ENCODE measurements around the gene PMCH. TPM values are rescaled to one million over a fixed set of nuclear protein-coding genes. Genes with fewer than 3 reads are reported as not detected.
"Not testable (repeated sequence)": the region's sequence is repeated elsewhere in the genome, so short reads cannot be mapped to it uniquely, and the experiment has no call there.

The PMCH gene
- total RNA-seq, 1 donor from 2014 or later: not detected

DNA sequence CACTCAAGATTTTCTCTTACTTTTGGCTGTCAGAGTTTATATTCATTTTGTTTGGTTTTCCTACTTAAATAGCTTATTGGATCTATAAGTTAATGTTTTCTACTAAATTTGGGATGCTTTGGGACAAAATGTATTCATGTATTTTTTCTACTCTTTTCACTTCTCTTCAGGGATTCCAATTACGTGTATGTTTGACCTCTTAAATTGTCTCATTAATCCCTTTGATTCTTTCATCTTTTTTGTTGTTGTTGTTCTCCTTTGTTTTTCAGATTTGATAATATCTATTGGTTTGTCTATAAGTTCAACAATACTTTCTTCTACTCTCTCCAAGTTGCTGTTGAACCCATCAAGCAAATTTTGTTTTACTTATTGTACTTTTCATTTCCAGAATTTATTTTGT lies 34.2 kb downstream of the PMCH start:
- DNase-seq (no peak), ATAC-seq (ENCODE audit: poor library complexity) (no peak)
- intact Hi-C loops (cut with DNase I): no loop called here

- intact Hi-C loops (cut with DNase I); ATAC-seq (ENCODE audit: poor library complexity); DNase-seq: not testable (repeated sequence)
Observed at GRCh38 chr12:102155206-102155605, 42.4 kb downstream of the PMCH start.

GRCh38 chr12:102147062-102147587 lies 50.5 kb downstream of the PMCH start:
- intact Hi-C loops (cut with DNase I); DNase-seq; ATAC-seq (ENCODE audit: poor library complexity): not testable (repeated sequence)

Other genes starting within 250 kb of the PMCH start
- gene WASHC3, start 135.8 kb downstream of the PMCH start, total RNA-seq: 31.9 TPM
- gene NUP37, start 77.7 kb downstream of the PMCH start, total RNA-seq: 17.1 TPM
- 0.24 TPM for gene PARPBP, start 77.7 kb downstream of the PMCH start, total RNA-seq